Measurements from ENCODE around the gene AIF1L. TPM values are rescaled to one million over a fixed set of nuclear protein-coding genes. Genes with fewer than 3 reads are reported as not detected.

AIF1L gene
- total RNA-seq, 1 donor from 2014 or later = 72.5 TPM

GRCh38 chr9:131103024-131103423 lies 6.7 kb downstream of the AIF1L start:
- no peak for TF ChIP-seq CTCF (IDR thresholded peaks at IDR 0.05; ENCODE audit: unreplicated experiment)
- peaks cover 5% of the 10 kb centered on the region for H3K36me3 Mint-ChIP-seq (ENCODE audit: insufficient read depth)
- no peaks in the 10 kb centered on the region for H3K4me1 Mint-ChIP-seq (ENCODE audit: low read depth)
- DNase-seq (ENCODE audit: low spot score, unreplicated experiment) = no peak
- no peaks in the 10 kb centered on the region for H3K27me3 Mint-ChIP-seq
- H3K9me3 Mint-ChIP-seq (ENCODE audit: low read depth) = no peaks in the 10 kb centered on the region
- H3K27ac Mint-ChIP-seq = no peak overlapping the region
- H3K4me3 Mint-ChIP-seq (ENCODE audit: low read depth) = no peak overlapping the region

GRCh38 chr9:131103535-131103934 lies 7.2 kb downstream of the AIF1L start:
- H3K36me3 Mint-ChIP-seq (ENCODE audit: insufficient read depth) = peaks cover 5% of the 10 kb centered on the region
- H3K27ac Mint-ChIP-seq = no peak overlapping the region

GRCh38 chr9:131104016-131104740 lies 7.8 kb downstream of the AIF1L start:
- H3K9me3 Mint-ChIP-seq (ENCODE audit: low read depth) = no peaks in the 10 kb centered on the region
- no peak overlapping the region for H3K4me3 Mint-ChIP-seq (ENCODE audit: low read depth)
- H3K4me1 Mint-ChIP-seq (ENCODE audit: low read depth) = no peaks in the 10 kb centered on the region
- no peak for TF ChIP-seq CTCF (IDR thresholded peaks at IDR 0.05; ENCODE audit: unreplicated experiment)
- peaks cover 7% of the 10 kb centered on the region for H3K36me3 Mint-ChIP-seq (ENCODE audit: insufficient read depth)
- no peak for DNase-seq (ENCODE audit: low spot score, unreplicated experiment)
- no peak overlapping the region for H3K27ac Mint-ChIP-seq
- H3K27me3 Mint-ChIP-seq = no peaks in the 10 kb centered on the region

More at GRCh38 chr9:131103535-131103934, 7.2 kb downstream of the AIF1L start:
- Mint-ChIP-seq H3K9me3 (ENCODE audit: low read depth) (no peaks in the 10 kb centered on the region), H3K27me3 (no peaks in the 10 kb centered on the region), H3K4me1 (ENCODE audit: low read depth) (no peaks in the 10 kb centered on the region), H3K4me3 (ENCODE audit: low read depth) (no peak overlapping the region)
- no peak for DNase-seq (ENCODE audit: low spot score, unreplicated experiment)
- TF ChIP-seq CTCF (IDR thresholded peaks at IDR 0.05; ENCODE audit: unreplicated experiment) = no peak

- Mint-ChIP-seq H3K27ac (no peak overlapping the region), H3K4me1 (ENCODE audit: low read depth) (no peaks in the 10 kb centered on the region), H3K9me3 (ENCODE audit: low read depth) (no peaks in the 10 kb centered on the region), H3K27me3 (no peaks in the 10 kb centered on the region), H3K36me3 (ENCODE audit: insufficient read depth) (peaks cover 7% of the 10 kb centered on the region), H3K4me3 (ENCODE audit: low read depth) (no peak overlapping the region)
- DNase-seq (ENCODE audit: low spot score, unreplicated experiment) = no peak
- TF ChIP-seq CTCF (IDR thresholded peaks at IDR 0.05; ENCODE audit: unreplicated experiment) = no peak
Measured at GRCh38 chr9:131105952-131106351, 9.6 kb downstream of the AIF1L start.

- Mint-ChIP-seq H3K27me3 (no peaks in the 10 kb centered on the region), H3K4me3 (ENCODE audit: low read depth) (no peak overlapping the region), H3K9me3 (ENCODE audit: low read depth) (no peaks in the 10 kb centered on the region), H3K36me3 (ENCODE audit: insufficient read depth) (peaks cover 7% of the 10 kb centered on the region), H3K27ac (no peak overlapping the region), H3K4me1 (ENCODE audit: low read depth) (no peaks in the 10 kb centered on the region)
- no peak for DNase-seq (ENCODE audit: low spot score, unreplicated experiment)
- no peak for TF ChIP-seq CTCF (IDR thresholded peaks at IDR 0.05; ENCODE audit: unreplicated experiment)
Measured at GRCh38 chr9:131107760-131108159, 11.4 kb downstream of the AIF1L start.
